MM.1S (cell line): ENCODE results near the gene ANKZF1.

Source experiments
- DNase-seq: peaks from one replicate; pipeline ENCODE4 v3.0.0-alpha.2; 2015
- H2AFZ ChIP-seq: fragments of 300-600 bp; sonication (generic); 2 replicates; pipeline ENCODE4 v1.6.0; 2016; ENCODE audit warnings: antibody characterized with exemption, low read length
- H3F3A ChIP-seq: fragments of 300-600 bp; sonication (generic); 2 replicates; pipeline ENCODE4 v1.6.1; 2016; ENCODE audit warnings: mild to moderate bottlenecking, antibody characterized with exemption, low read length, moderate library complexity, mixed read lengths; ENCODE audit not compliant: insufficient read depth
- H3K27ac ChIP-seq: fragments of 300-600 bp; sonication (generic); 2 replicates; pipeline ENCODE4 v1.5.1; 2016; ENCODE audit warnings: mild to moderate bottlenecking, low read length
- H3K27me3 ChIP-seq: fragments of 300-600 bp; sonication (generic); replicated peaks from 2 replicates; pipeline ENCODE4 v1.6.0; 2016; ENCODE audit warnings: low read length; ENCODE audit not compliant: insufficient read depth
- H3K36me3 ChIP-seq: fragments of 300-600 bp; sonication (generic); replicated peaks from 2 replicates; pipeline ENCODE4 v1.6.1; 2016; ENCODE audit warnings: mild to moderate bottlenecking, low read length, mixed read lengths; ENCODE audit not compliant: insufficient read depth
- H3K4me1 ChIP-seq: fragments of 300-600 bp; sonication (generic); 2 replicates; pipeline ENCODE4 v1.6.1; 2016; ENCODE audit warnings: low read length, mixed read lengths
- H3K4me2 ChIP-seq: fragments of 300-600 bp; sonication (generic); 2 replicates; pipeline ENCODE4 v1.6.0; 2016; ENCODE audit warnings: low read depth, low read length
- H3K4me3 ChIP-seq: fragments of 300-600 bp; sonication (generic); 2 replicates; pipeline ENCODE4 v1.5.1; 2016; ENCODE audit warnings: low read length, mixed read lengths
- H3K79me2 ChIP-seq: fragments of 300-600 bp; sonication (generic); 2 replicates; pipeline ENCODE4 v1.6.1; 2016; ENCODE audit warnings: mixed run types, low read length, mixed read lengths
- H3K9ac ChIP-seq: fragments of 300-600 bp; sonication (generic); 2 replicates; pipeline ENCODE4 v1.6.1; 2016; ENCODE audit warnings: low read length, mixed read lengths
- H3K9me2 ChIP-seq: fragments of 300-600 bp; sonication (generic); replicated peaks from 2 replicates; pipeline ENCODE4 v1.6.1; 2016; ENCODE audit warnings: mild to moderate bottlenecking, low read length, mixed read lengths; ENCODE audit not compliant: insufficient read depth
- H3K9me3 ChIP-seq: fragments of 300-600 bp; sonication (generic); replicated peaks from 2 replicates; pipeline ENCODE4 v1.6.1; 2016; ENCODE audit warnings: mild to moderate bottlenecking, low read length, mixed read lengths; ENCODE audit not compliant: insufficient read depth
- H4K20me1 ChIP-seq: fragments of 300-600 bp; sonication (generic); 2 replicates; pipeline ENCODE4 v1.6.1; 2016; ENCODE audit warnings: mild to moderate bottlenecking, low read length, moderate library complexity, mixed read lengths; ENCODE audit not compliant: insufficient read depth
- EZH2 ChIP-seq: fragments of 300-600 bp; sonication (generic); optimal IDR thresholded peaks from 2 replicates; pipeline ENCODE3; 2017; ENCODE audit warnings: low read depth, mild to moderate bottlenecking, antibody characterized with exemption, low read length, mixed read lengths
- EZH2phosphoT487 ChIP-seq: fragments of 300-600 bp; sonication (generic); IDR thresholded peaks from 2 replicates; pipeline ENCODE4 v1.6.1; 2018; ENCODE audit warnings: antibody characterized with exemption, low read length
- TF ChIP-seq, protein P1 (sequence below): fragments of 300-600 bp; sonication (generic); IDR thresholded peaks from 2 replicates; pipeline ENCODE4 v1.5.1; 2016; ENCODE audit warnings: antibody characterized with exemption, low read length, mixed read lengths

ANKZF1 gene

DNA sequence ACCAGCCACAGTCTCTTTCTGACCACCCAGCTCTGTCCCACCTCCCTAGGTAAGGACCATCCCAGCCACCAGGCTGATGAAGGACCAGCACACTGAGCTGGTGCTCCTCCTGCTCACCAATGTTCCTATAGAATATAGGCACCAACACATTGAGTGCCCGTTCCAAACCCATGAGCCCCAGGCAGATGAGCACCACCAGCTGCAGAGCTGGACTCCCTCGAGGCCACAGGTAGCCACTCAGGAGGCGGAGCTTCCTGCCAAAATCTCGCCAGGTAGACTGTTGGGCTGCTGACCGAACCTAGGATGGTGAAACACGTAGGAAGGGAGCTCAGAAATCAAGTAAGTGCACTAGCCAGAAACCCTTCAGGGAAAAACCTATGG, 13.1 kb upstream of the ANKZF1 start:
- no peaks in the 10 kb centered on the region for H3K27me3 ChIP-seq
- H3K9ac ChIP-seq = no peak overlapping the region
- H4K20me1 ChIP-seq = no peaks in the 10 kb centered on the region
- no peaks in the 10 kb centered on the region for H3K36me3 ChIP-seq
- peaks cover 13% of the 10 kb centered on the region for H3K4me1 ChIP-seq
- H3F3A ChIP-seq = peaks cover 17% of the 10 kb centered on the region; the same call in 1 of the 2 replicates
- no peaks in the 10 kb centered on the region for H3K9me3 ChIP-seq
- no peak overlapping the region for H3K27ac ChIP-seq
- DNase-seq = no peak
- peaks cover 6% of the 10 kb centered on the region; the same call in 1 of the 2 replicates for H3K79me2 ChIP-seq
- no peak overlapping the region for H3K4me2 ChIP-seq
- no peak overlapping the region for H3K4me3 ChIP-seq
- TF ChIP-seq EZH2phosphoT487 (no peak), EZH2 (no peak)
- TF ChIP-seq, protein P1, sequence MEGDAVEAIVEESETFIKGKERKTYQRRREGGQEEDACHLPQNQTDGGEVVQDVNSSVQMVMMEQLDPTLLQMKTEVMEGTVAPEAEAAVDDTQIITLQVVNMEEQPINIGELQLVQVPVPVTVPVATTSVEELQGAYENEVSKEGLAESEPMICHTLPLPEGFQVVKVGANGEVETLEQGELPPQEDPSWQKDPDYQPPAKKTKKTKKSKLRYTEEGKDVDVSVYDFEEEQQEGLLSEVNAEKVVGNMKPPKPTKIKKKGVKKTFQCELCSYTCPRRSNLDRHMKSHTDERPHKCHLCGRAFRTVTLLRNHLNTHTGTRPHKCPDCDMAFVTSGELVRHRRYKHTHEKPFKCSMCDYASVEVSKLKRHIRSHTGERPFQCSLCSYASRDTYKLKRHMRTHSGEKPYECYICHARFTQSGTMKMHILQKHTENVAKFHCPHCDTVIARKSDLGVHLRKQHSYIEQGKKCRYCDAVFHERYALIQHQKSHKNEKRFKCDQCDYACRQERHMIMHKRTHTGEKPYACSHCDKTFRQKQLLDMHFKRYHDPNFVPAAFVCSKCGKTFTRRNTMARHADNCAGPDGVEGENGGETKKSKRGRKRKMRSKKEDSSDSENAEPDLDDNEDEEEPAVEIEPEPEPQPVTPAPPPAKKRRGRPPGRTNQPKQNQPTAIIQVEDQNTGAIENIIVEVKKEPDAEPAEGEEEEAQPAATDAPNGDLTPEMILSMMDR = no peak
- H2AFZ ChIP-seq = no peak overlapping the region
- H3K9me2 ChIP-seq = no peaks in the 10 kb centered on the region

DNA sequence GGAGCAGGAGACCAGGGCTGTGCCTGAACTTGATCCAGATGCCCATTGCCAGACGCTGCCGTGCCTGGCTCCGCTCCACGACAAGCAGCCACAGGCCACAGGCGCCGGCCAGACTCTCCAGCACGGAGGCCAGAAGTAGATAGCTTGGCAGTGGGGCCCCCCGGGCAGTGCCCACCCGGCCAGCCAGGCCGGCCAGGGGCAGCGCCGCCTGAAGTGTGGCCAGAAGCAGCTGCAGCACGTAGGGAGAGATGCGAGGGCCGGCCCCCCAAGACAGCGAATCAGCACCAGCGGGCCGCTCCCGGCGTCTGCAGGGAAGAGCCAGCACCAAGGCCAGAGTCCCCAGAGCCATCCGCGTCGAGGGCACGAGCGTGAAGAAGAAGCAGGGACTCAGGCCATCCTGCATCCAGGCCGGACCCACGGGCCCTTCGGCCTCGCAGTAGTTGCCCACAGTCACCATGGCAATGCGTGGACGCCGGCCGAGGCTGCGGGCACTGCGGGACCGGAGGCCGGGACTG, 11.3 kb upstream of the ANKZF1 start:
- DNase-seq = peak; percentile 40
- Histone ChIP-seq H3K9me3 (no peaks in the 10 kb centered on the region), H3K27me3 (no peaks in the 10 kb centered on the region), H3K4me3 (peak overlapping the region; percentile 76), H4K20me1 (no peaks in the 10 kb centered on the region), H3K27ac (peak overlapping the region; percentile 59; the same call in 1 of the 2 replicates), H3K9ac (peak overlapping the region; percentile 67), H3F3A (peaks cover 17% of the 10 kb centered on the region; the same call in 1 of the 2 replicates), H3K79me2 (peaks cover 6% of the 10 kb centered on the region; the same call in 1 of the 2 replicates), H3K4me1 (peaks cover 13% of the 10 kb centered on the region), H2AFZ (peak overlapping the region; percentile 78), H3K4me2 (peak overlapping the region; percentile 99), H3K36me3 (no peaks in the 10 kb centered on the region), H3K9me2 (no peaks in the 10 kb centered on the region)
- TF ChIP-seq EZH2 (no peak), EZH2phosphoT487 (no peak)
- TF ChIP-seq, protein P1 = no peak

GRCh38 chr2:219218732-219219701, 10.6 kb upstream of the ANKZF1 start, which contains the start of gene ABCB6:
TSS of gene ABCB6 (minus strand) at chr2:219218958. CDS start at chr2:219218673, 285 bp downstream.
- Histone ChIP-seq H3K27ac (peak within 1 kb of the TSS; percentile 59; the same call in 1 of the 2 replicates), H3K9ac (peak within 1 kb of the TSS; percentile 67), H3K9me3 (no peaks in the 10 kb centered on the region), H3K79me2 (peaks cover 6% of the 10 kb centered on the region; the same call in 1 of the 2 replicates), H2AFZ (peak within 1 kb of the TSS; percentile 78), H3K27me3 (no peaks in the 10 kb centered on the region), H3K9me2 (no peaks in the 10 kb centered on the region), H4K20me1 (no peaks in the 10 kb centered on the region), H3K36me3 (no peaks in the 10 kb centered on the region; the same call in 1 of the 2 replicates), H3K4me3 (peak within 1 kb of the TSS; percentile 76), H3F3A (peaks cover 17% of the 10 kb centered on the region; the same call in 1 of the 2 replicates), H3K4me2 (peak within 1 kb of the TSS; percentile 99), H3K4me1 (peaks cover 13% of the 10 kb centered on the region)
- peak; percentile 94 for DNase-seq
- TF ChIP-seq EZH2phosphoT487 = no peak
- TF ChIP-seq, protein P1 = no peak
- TF ChIP-seq EZH2 = no peak
